Measurements from ENCODE around the gene DDO. TPM values are rescaled to one million over a fixed set of nuclear protein-coding genes. Genes with fewer than 3 reads are reported as not detected.

Gene DDO
- total RNA-seq, 6 donors from 2014 or later = 1.4 to 7.6 (median 3.2) TPM

DNA sequence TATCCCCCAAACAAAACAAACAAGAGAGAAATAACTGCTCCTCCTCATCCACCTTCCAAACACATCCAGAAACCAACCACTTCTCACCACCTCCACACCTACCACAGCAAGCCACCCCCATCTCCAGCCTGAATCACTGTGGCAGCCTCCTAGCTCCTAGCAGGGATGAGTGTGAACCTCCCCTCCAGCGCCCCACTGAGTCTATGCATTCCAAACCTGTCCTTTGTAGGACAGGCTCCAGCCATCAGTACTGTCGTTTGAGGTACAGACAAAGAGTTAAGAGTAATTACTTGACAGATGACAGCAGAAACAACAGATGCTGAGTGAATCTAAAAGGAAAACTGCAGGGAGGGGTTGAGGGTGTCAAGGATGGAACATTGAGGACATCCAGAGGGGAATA is 59.6 kb downstream of the DDO start:
- no peak overlapping the region for H3K27ac ChIP-seq
- TF ChIP-seq POLR2AphosphoS5 (IDR thresholded peaks at IDR 0.05) (no peak), EP300 (IDR thresholded peaks at IDR 0.05) (no peak), POLR2A (IDR thresholded peaks at IDR 0.05) (no peak)
- TF ChIP-seq, protein P1, sequence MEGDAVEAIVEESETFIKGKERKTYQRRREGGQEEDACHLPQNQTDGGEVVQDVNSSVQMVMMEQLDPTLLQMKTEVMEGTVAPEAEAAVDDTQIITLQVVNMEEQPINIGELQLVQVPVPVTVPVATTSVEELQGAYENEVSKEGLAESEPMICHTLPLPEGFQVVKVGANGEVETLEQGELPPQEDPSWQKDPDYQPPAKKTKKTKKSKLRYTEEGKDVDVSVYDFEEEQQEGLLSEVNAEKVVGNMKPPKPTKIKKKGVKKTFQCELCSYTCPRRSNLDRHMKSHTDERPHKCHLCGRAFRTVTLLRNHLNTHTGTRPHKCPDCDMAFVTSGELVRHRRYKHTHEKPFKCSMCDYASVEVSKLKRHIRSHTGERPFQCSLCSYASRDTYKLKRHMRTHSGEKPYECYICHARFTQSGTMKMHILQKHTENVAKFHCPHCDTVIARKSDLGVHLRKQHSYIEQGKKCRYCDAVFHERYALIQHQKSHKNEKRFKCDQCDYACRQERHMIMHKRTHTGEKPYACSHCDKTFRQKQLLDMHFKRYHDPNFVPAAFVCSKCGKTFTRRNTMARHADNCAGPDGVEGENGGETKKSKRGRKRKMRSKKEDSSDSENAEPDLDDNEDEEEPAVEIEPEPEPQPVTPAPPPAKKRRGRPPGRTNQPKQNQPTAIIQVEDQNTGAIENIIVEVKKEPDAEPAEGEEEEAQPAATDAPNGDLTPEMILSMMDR (IDR thresholded peaks at IDR 0.05) = no peak
- peaks cover 0 to 12% (median 9%) of the 10 kb centered on the region in 4 donors for H3K4me1 ChIP-seq
- H3K4me3 ChIP-seq = no peak overlapping the region
- H3K36me3 ChIP-seq = no peaks in the 10 kb centered on the region
- no peak for ATAC-seq (ENCODE audit: low FRiP score in 2 of 2)
- H3K9me3 ChIP-seq = no peaks in the 10 kb centered on the region
- WGBS, 2 donors = 81 to 93% methylated on average over 2 of the region's 2 CpGs
- DNase-seq = no peak
- peaks cover 0 to 7% (median 3%) of the 10 kb centered on the region in 4 donors for H3K27me3 ChIP-seq

DNA sequence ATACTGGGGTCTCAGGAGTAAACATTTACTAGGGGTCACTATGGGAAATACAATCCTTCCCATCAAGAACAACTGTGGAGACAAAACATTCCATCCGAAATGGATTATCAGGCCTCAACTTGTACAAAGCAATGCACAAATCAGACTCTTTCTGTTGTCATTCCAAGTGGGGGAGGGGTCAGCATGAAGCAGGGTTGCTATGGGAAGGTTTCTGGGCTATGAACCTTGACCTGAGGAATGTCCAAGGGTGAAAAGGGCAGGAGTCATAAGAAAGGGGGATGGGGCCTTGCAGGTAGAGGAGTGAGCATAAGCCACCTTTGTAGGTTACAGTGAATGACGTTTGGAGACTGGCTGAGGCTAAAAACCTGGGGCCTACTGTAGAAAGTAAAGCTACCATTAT is 60.4 kb downstream of the DDO start:
- Histone ChIP-seq H3K27me3 (peaks cover 0 to 7% (median 3%) of the 10 kb centered on the region in 4 donors), H3K4me3 (no peak overlapping the region), H3K4me1 (peaks cover 0 to 12% (median 9%) of the 10 kb centered on the region in 4 donors), H3K27ac (peak overlapping the region in 1 of 4 donors; percentile 32), H3K36me3 (no peaks in the 10 kb centered on the region), H3K9me3 (no peaks in the 10 kb centered on the region)
- DNase-seq (no peak), ATAC-seq (ENCODE audit: low FRiP score in 2 of 2) (no peak)
- 84 to 88% methylated on average over 2 of the region's 2 CpGs for WGBS, 2 donors
- TF ChIP-seq POLR2AphosphoS5 (IDR thresholded peaks at IDR 0.05) (no peak), EP300 (IDR thresholded peaks at IDR 0.05) (no peak), POLR2A (IDR thresholded peaks at IDR 0.05) (no peak)
- TF ChIP-seq, protein P1 (IDR thresholded peaks at IDR 0.05) = no peak

DNA sequence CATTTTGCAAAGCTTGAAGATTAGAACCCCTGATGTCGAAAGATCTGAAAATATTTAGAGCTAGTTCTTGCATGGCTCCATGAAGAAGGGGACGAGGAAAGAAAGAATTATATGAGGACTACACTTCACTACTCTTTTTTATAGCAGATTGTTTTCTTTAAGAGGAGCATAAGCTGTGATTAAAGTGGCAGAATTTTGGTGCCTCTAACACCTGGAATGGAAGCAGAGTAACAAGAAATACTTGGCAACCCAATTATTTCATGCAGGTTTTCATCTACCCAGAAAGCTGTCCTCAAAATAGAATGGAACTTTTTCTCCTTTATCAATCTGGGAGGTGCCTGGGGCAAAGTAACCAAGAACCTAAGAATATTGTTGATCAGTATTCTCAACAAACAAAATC is 61.2 kb downstream of the DDO start:
- ATAC-seq (ENCODE audit: low FRiP score in 2 of 2) (no peak), DNase-seq (no peak)
- H3K27ac ChIP-seq = no peak overlapping the region
- H3K9me3 ChIP-seq = no peaks in the 10 kb centered on the region
- 87 to 90% methylated on average over 2 of the region's 2 CpGs for WGBS, 2 donors
- H3K4me3 ChIP-seq = no peak overlapping the region
- H3K4me1 ChIP-seq = peaks cover 0 to 12% (median 9%) of the 10 kb centered on the region in 4 donors
- H3K36me3 ChIP-seq = no peaks in the 10 kb centered on the region
- TF ChIP-seq POLR2AphosphoS5 (IDR thresholded peaks at IDR 0.05) (no peak), POLR2A (IDR thresholded peaks at IDR 0.05) (no peak), EP300 (IDR thresholded peaks at IDR 0.05) (no peak)
- TF ChIP-seq, protein P1 (IDR thresholded peaks at IDR 0.05) = no peak
- H3K27me3 ChIP-seq = peaks cover 0 to 7% (median 3%) of the 10 kb centered on the region in 4 donors

DNA sequence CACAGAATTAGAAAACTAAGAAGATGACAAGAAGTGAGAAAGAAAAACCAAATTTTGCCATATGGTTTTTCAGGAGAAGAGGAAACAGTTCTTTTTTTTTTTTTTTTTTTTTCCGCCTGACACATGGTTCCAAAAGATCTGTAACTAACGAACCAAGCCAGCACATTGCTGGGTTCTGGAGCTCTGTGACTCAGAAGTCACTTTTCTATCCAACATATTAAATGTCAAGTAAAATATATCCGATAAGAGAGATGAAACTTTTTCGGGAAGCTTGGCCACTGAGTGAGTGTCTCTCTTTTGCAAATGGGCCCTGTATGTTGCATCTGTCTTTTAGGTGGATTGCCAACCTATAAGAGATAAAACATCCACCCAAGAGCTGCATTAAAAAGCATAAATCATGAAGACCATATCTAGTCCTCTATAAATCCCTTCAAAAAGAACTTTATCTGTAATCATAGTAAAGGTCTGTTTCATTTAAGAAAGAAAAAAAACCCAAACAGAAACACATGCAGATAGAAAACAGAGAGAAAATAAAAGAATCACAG is 61.8 kb downstream of the DDO start:
- 77 to 85% methylated on average over 4 of the region's 4 CpGs for WGBS, 2 donors
- H3K36me3 ChIP-seq = no peaks in the 10 kb centered on the region
- peaks cover 0 to 10% (median 8%) of the 10 kb centered on the region in 4 donors for H3K4me1 ChIP-seq
- ATAC-seq (ENCODE audit: low FRiP score in 2 of 2) (no peak), DNase-seq (no peak)
- H3K4me3 ChIP-seq = no peak overlapping the region
- no peak for TF ChIP-seq POLR2AphosphoS5 (IDR thresholded peaks at IDR 0.05)
- TF ChIP-seq EP300 (IDR thresholded peaks at IDR 0.05) = no peak
- TF ChIP-seq POLR2A (IDR thresholded peaks at IDR 0.05) = no peak
- TF ChIP-seq, protein P1 (IDR thresholded peaks at IDR 0.05) = no peak
- H3K27me3 ChIP-seq = peaks cover 0 to 7% (median 3%) of the 10 kb centered on the region in 4 donors
- H3K9me3 ChIP-seq = no peaks in the 10 kb centered on the region
- peak overlapping the region in 2 of 4 donors; percentile 18 to 43 for H3K27ac ChIP-seq

Measured in upper lobe of left lung (tissue), 6 donors.